Vagina (tissue), 2 donors: ENCODE data around the gene RASGRF2.

Experiments used
- CTCF ChIP-seq, 3 experiments: fragments of 450-650 bp in 2 of 3; fragments of 200-600 bp in 1 of 3; sonication (generic) in 1 of 3; IDR thresholded peaks; one replicate each; pipeline ENCODE4 v1.5.1; 2017 to 2019; ENCODE audit warnings: antibody characterized with exemption in 3 of 3, mild to moderate bottlenecking in 2 of 3, moderate library complexity in 2 of 3
- POLR2A ChIP-seq, 2 donors: fragments of 450-650 bp; IDR thresholded peaks; one replicate each; pipeline ENCODE4 v1.6.1; 2017; ENCODE audit warnings: antibody characterized with exemption in 2 of 2, mild to moderate bottlenecking in 2 of 2, moderate library complexity in 2 of 2
- POLR2AphosphoS5 ChIP-seq, 2 donors: sonication (generic); formaldehyde crosslinking; IDR thresholded peaks; one replicate each; pipeline ENCODE4 v1.9.0; 2017; ENCODE audit warnings: antibody characterized with exemption in 2 of 2, mild to moderate bottlenecking in 2 of 2, low read depth in 1 of 2; ENCODE audit not compliant: insufficient read depth in 1 of 2

- TF ChIP-seq POLR2A (IDR thresholded peaks at IDR 0.05) (no peak), CTCF (IDR thresholded peaks at IDR 0.05) (no peak), POLR2AphosphoS5 (IDR thresholded peaks at IDR 0.05; ENCODE audit: insufficient read depth in 1 of 2, low read depth in 1 of 2) (no peak)
Observed at GRCh38 chr5:81166430-81166829, 206.3 kb downstream of the RASGRF2 start.
